ENCODE measurements around the gene NPAS2.

The NPAS2 gene

GRCh38 chr2:100894105-100894795, 74.3 kb downstream of the NPAS2 start:
- WGBS, 2 experiments (ENCODE audit: insufficient coverage in 2 of 2): 68 to 88% methylated on average over 1 to 2 of the region's 5 CpGs
- Histone ChIP-seq H3K4me1 (ENCODE audit: control insufficient read depth, insufficient read depth, low read length, poor library complexity, severe bottlenecking) (peaks cover 10% of the 10 kb centered on the region), H3K27ac (ENCODE audit: low read depth, low read length, severe bottlenecking) (peak overlapping the region; percentile 16), H3K36me3 (ENCODE audit: control insufficient read depth, insufficient read depth, low read length) (no peaks in the 10 kb centered on the region), H3K9me3 (ENCODE audit: control insufficient read depth, low read length) (no peaks in the 10 kb centered on the region), H3K4me3 (ENCODE audit: extremely low read depth, insufficient read depth, low read length, poor library complexity, severe bottlenecking) (no peak overlapping the region)

DNA sequence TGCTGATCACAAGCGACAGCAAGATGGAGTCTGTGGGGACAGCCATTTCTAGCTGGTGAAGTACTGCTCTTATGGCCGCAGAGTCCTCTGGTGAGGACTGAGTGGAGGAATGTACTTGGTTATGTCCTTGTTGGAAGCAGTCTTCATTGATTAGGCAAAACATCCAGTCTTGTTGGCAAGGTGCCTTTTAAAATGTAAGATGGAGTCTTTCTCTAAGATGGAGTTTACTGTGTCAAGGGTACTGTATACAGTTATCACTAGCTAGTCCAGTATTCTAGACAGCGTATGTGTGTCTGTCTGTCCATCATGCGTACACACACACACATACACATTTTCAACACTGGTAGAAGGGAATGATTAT, 74.8 kb downstream of the NPAS2 start:
- no peak overlapping the region for H3K27ac ChIP-seq (ENCODE audit: low read depth, low read length, severe bottlenecking)
- WGBS, 2 experiments (ENCODE audit: insufficient coverage in 2 of 2): 75 to 89% methylated on average over 1 to 2 of the region's 4 CpGs

GRCh38 chr2:100895402-100895801, 75.5 kb downstream of the NPAS2 start:
- Histone ChIP-seq H3K4me1 (ENCODE audit: control insufficient read depth, insufficient read depth, low read length, poor library complexity, severe bottlenecking) (peaks cover 10% of the 10 kb centered on the region), H3K36me3 (ENCODE audit: control insufficient read depth, insufficient read depth, low read length) (no peaks in the 10 kb centered on the region), H3K27ac (ENCODE audit: low read depth, low read length, severe bottlenecking) (no peak overlapping the region), H3K9me3 (ENCODE audit: control insufficient read depth, low read length) (no peaks in the 10 kb centered on the region), H3K4me3 (ENCODE audit: extremely low read depth, insufficient read depth, low read length, poor library complexity, severe bottlenecking) (no peak overlapping the region)
- WGBS, 2 experiments (ENCODE audit: insufficient coverage in 2 of 2): 94 to 100% methylated on average over 2 to 3 of the region's 3 CpGs

More for the DNA sequence above, 74.8 kb downstream of the NPAS2 start:
- peaks cover 10% of the 10 kb centered on the region for H3K4me1 ChIP-seq (ENCODE audit: control insufficient read depth, insufficient read depth, low read length, poor library complexity, severe bottlenecking)
- no peaks in the 10 kb centered on the region for H3K36me3 ChIP-seq (ENCODE audit: control insufficient read depth, insufficient read depth, low read length)
- H3K9me3 ChIP-seq (ENCODE audit: control insufficient read depth, low read length): no peaks in the 10 kb centered on the region
- no peak overlapping the region for H3K4me3 ChIP-seq (ENCODE audit: extremely low read depth, insufficient read depth, low read length, poor library complexity, severe bottlenecking)

DNA sequence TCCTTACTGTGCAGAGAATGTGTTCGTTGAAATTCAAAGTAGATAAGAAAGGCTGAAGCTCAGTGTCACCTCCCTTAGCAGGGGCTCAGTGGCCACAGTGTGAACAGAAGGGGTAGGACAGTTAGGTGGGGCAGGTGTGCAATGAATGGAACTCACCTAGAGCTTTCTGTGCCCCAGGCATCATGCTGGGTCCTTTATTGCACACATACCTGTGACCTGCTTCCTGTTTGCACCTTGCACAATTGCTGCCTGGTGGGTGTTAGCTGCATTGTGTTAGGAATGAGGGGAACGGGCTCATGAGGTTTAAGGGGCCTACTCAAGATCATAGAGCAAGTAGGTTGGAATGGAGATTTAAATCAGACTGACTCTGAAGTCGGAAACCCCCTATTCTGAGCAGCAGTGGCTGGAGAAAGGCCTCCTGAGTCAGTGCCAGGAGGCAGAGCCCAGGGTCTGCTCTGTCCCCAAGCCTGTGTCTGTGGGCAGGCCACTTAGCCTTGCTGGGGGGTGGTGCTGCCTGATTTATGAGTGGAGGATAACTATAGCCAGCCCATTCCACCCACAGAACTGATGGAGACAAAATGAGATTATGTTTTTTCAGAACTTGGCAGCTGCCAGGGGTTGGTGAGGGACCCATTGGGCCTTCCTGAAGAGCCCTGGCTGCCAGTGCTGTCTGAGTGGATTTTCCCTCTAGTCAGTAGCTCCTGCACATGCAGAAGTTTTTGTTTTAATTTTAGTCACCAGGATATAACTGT, 76.2 kb downstream of the NPAS2 start:
- Histone ChIP-seq H3K36me3 (ENCODE audit: control insufficient read depth, insufficient read depth, low read length) (no peaks in the 10 kb centered on the region), H3K27ac (ENCODE audit: low read depth, low read length, severe bottlenecking) (no peak overlapping the region), H3K4me3 (ENCODE audit: extremely low read depth, insufficient read depth, low read length, poor library complexity, severe bottlenecking) (no peak overlapping the region), H3K9me3 (ENCODE audit: control insufficient read depth, low read length) (no peaks in the 10 kb centered on the region), H3K4me1 (ENCODE audit: control insufficient read depth, insufficient read depth, low read length, poor library complexity, severe bottlenecking) (peaks cover 10% of the 10 kb centered on the region)
- 82% methylated on average over 2 to 3 of the region's 3 CpGs for WGBS, 2 experiments (ENCODE audit: insufficient coverage in 2 of 2)

DNA sequence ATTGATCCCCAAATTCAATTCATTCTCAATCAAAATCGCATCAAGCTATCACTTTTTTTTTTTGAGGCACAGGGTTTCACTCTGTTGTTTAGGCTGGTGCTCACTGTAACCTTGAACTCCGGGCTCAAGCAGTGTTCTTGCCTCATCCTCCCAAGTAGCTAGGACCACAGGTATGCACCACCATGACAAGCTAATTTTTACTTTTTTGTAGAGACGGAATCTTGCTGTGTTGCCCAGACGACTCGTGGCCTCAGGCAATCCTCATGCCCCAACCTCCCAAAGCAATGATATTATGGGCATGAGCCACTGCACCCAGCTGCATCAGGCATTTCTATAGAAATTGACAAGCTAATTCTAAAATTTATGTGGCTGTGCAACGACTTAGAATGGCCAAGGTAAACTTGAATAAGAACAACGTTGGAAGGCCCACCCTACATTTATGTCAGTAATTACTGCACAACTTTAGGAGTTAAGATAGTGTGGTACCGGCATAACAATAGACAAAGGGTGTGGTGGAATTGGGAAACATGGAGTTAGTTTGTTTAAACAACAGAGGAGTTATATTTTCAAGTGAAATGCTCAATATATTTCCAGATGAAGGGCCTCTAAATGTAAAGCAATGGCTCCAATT, 78.2 kb downstream of the NPAS2 start:
- Histone ChIP-seq H3K36me3 (ENCODE audit: control insufficient read depth, insufficient read depth, low read length) (no peaks in the 10 kb centered on the region), H3K9me3 (ENCODE audit: control insufficient read depth, low read length) (no peaks in the 10 kb centered on the region), H3K27ac (ENCODE audit: low read depth, low read length, severe bottlenecking) (no peak overlapping the region), H3K4me3 (ENCODE audit: extremely low read depth, insufficient read depth, low read length, poor library complexity, severe bottlenecking) (no peak overlapping the region), H3K4me1 (ENCODE audit: control insufficient read depth, insufficient read depth, low read length, poor library complexity, severe bottlenecking) (peaks cover 18% of the 10 kb centered on the region)
- WGBS, 2 experiments (ENCODE audit: insufficient coverage in 2 of 2): 84 to 92% methylated on average over 5 to 7 of the region's 8 CpGs

DNA sequence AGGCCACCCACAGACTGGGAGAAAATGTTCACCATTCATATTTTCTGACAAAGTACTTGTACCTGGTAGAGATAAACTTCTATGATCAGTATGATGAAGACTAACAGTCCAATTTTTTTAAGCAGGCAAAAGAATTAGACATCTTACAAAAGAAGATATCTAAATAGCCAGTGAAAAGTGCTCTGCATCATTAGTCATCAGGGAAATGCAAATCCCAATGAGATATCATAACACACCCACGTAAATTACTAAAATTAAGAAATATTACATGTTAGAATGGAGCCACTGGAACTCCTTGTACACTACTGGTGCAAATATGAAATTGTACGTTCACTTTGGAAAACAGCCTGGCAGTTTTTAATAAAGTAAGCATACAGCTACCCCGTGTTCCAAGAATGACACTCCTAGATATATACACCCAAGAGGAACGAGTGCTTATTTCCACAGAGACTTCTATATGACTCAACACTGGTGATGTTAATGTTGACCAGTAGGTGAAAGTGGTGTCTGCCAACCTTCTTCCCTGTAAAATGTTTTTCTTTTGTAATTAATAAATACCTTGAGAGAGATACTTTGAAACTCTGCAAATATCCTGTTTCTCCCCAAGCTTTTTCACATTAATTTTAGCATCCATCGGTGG, 80.3 kb downstream of the NPAS2 start:
- H3K4me1 ChIP-seq (ENCODE audit: control insufficient read depth, insufficient read depth, low read length, poor library complexity, severe bottlenecking): peaks cover 27% of the 10 kb centered on the region
- H3K4me3 ChIP-seq (ENCODE audit: extremely low read depth, insufficient read depth, low read length, poor library complexity, severe bottlenecking): no peak overlapping the region
- H3K27ac ChIP-seq (ENCODE audit: low read depth, low read length, severe bottlenecking): no peak overlapping the region
- H3K9me3 ChIP-seq (ENCODE audit: control insufficient read depth, low read length): no peaks in the 10 kb centered on the region
- no peaks in the 10 kb centered on the region for H3K36me3 ChIP-seq (ENCODE audit: control insufficient read depth, insufficient read depth, low read length)
- WGBS, 2 experiments (ENCODE audit: insufficient coverage in 2 of 2): 88 to 100% methylated on average over 2 of the region's 5 CpGs

GRCh38 chr2:100902817-100903405, 83.0 kb downstream of the NPAS2 start:
- Histone ChIP-seq H3K4me3 (ENCODE audit: extremely low read depth, insufficient read depth, low read length, poor library complexity, severe bottlenecking) (no peak overlapping the region), H3K27ac (ENCODE audit: low read depth, low read length, severe bottlenecking) (peak overlapping the region; percentile 74)
- 86 to 91% methylated on average over 4 of the region's 6 CpGs for WGBS, 2 experiments (ENCODE audit: insufficient coverage in 2 of 2)

GRCh38 chr2:100903534-100904258, 83.8 kb downstream of the NPAS2 start:
- H3K9me3 ChIP-seq (ENCODE audit: control insufficient read depth, low read length): no peaks in the 10 kb centered on the region
- whole genome bisulfite sequencing, 2 experiments (ENCODE audit: insufficient coverage in 2 of 2): 94% methylated on average over 6 to 12 of the region's 17 CpGs
- no peak overlapping the region for H3K4me3 ChIP-seq (ENCODE audit: extremely low read depth, insufficient read depth, low read length, poor library complexity, severe bottlenecking)
- no peaks in the 10 kb centered on the region for H3K36me3 ChIP-seq (ENCODE audit: control insufficient read depth, insufficient read depth, low read length)
- peak overlapping the region; percentile 74 for H3K27ac ChIP-seq (ENCODE audit: low read depth, low read length, severe bottlenecking)
- H3K4me1 ChIP-seq (ENCODE audit: control insufficient read depth, insufficient read depth, low read length, poor library complexity, severe bottlenecking): peaks cover 27% of the 10 kb centered on the region

More at GRCh38 chr2:100902817-100903405, 83.0 kb downstream of the NPAS2 start:
- peaks cover 27% of the 10 kb centered on the region for H3K4me1 ChIP-seq (ENCODE audit: control insufficient read depth, insufficient read depth, low read length, poor library complexity, severe bottlenecking)
- no peaks in the 10 kb centered on the region for H3K36me3 ChIP-seq (ENCODE audit: control insufficient read depth, insufficient read depth, low read length)
- no peaks in the 10 kb centered on the region for H3K9me3 ChIP-seq (ENCODE audit: control insufficient read depth, low read length)

DNA sequence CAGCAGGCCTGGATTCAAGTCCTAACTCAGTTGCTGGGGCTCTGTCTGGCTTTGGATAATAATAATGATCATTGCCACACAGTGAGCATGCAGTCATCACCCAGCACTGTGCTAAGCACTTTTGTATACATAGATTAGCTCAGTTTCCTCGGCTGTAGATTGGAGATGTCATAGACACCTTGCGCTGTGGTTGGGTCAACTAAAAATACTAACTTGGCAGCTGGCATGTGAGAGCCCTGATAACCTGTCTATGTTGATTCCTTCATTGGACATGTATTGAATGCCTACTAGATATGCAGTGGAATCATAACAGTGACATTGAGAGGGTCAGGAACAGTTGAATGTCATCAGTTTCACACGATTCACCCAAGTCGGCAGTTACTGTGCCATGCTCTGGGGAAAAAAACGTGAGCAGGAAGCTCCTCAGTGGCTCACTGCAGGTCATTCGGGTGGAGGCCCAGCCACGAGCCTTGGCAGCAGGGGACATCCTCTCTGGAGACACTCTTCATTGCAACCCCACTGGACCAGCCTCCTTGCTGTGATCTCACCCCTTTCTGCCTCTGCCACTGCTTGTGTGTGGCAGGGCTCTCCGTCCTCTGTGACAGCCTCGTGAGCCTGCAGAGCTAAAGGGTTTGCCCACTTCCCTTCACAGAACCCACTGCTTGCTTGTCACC, 85.3 kb downstream of the NPAS2 start:
- Histone ChIP-seq H3K36me3 (ENCODE audit: control insufficient read depth, insufficient read depth, low read length) (no peaks in the 10 kb centered on the region), H3K27ac (ENCODE audit: low read depth, low read length, severe bottlenecking) (no peak overlapping the region), H3K9me3 (ENCODE audit: control insufficient read depth, low read length) (no peaks in the 10 kb centered on the region), H3K4me1 (ENCODE audit: control insufficient read depth, insufficient read depth, low read length, poor library complexity, severe bottlenecking) (peaks cover 27% of the 10 kb centered on the region), H3K4me3 (ENCODE audit: extremely low read depth, insufficient read depth, low read length, poor library complexity, severe bottlenecking) (no peak overlapping the region)
- WGBS, 2 experiments (ENCODE audit: insufficient coverage in 2 of 2): 83 to 91% methylated on average over 8 of the region's 9 CpGs
